Measurements from ENCODE around the gene LRP1B.
A peak's percentile ranks its signal among the peaks of the same experiment; 100 is the strongest.

The LRP1B gene

GRCh38 chr2:140862181-140862580, 1268.6 kb downstream of the LRP1B start:
- DNase-seq = no peak

GRCh38 chr2:140861666-140862065, 1269.2 kb downstream of the LRP1B start:
- no peak for DNase-seq

- no peak for DNase-seq
Observed at GRCh38 chr2:140855471-140855870, 1275.3 kb downstream of the LRP1B start.

- no peak for DNase-seq
Observed at GRCh38 chr2:140851258-140851981, 1279.4 kb downstream of the LRP1B start.

GRCh38 chr2:140843186-140843585, 1287.6 kb downstream of the LRP1B start:
- DNase-seq = no peak

GRCh38 chr2:140842110-140842509, 1288.7 kb downstream of the LRP1B start:
- no peak for DNase-seq

- no peak for DNase-seq
Observed at GRCh38 chr2:140841141-140841540, 1289.7 kb downstream of the LRP1B start.

- DNase-seq = no peak
Observed at GRCh38 chr2:140836826-140837225, 1294.0 kb downstream of the LRP1B start.

GRCh38 chr2:140835079-140835478, 1295.7 kb downstream of the LRP1B start:
- no peak for DNase-seq

GRCh38 chr2:140814141-140814540, 1316.7 kb downstream of the LRP1B start:
- no peak for DNase-seq

- no peak for DNase-seq
Observed at GRCh38 chr2:140808820-140809219, 1322.0 kb downstream of the LRP1B start.

GRCh38 chr2:140808211-140808610, 1322.6 kb downstream of the LRP1B start:
- DNase-seq = no peak

- DNase-seq = no peak
Observed at GRCh38 chr2:140804700-140805260, 1326.0 kb downstream of the LRP1B start.

GRCh38 chr2:140801311-140801710, 1329.5 kb downstream of the LRP1B start:
- DNase-seq = no peak

GRCh38 chr2:140797718-140798117, 1333.1 kb downstream of the LRP1B start:
- DNase-seq = no peak

GRCh38 chr2:140791802-140792201, 1339.0 kb downstream of the LRP1B start:
- no peak for DNase-seq

GRCh38 chr2:140786585-140786984, 1344.2 kb downstream of the LRP1B start:
- DNase-seq = peak; percentile 59

GRCh38 chr2:140775411-140775810, 1355.4 kb downstream of the LRP1B start:
- DNase-seq = no peak

- DNase-seq = no peak
Observed at GRCh38 chr2:140770645-140771044, 1360.2 kb downstream of the LRP1B start.

- DNase-seq = no peak
Observed at GRCh38 chr2:140761807-140762206, 1369.0 kb downstream of the LRP1B start.

GRCh38 chr2:140759426-140760156, 1371.2 kb downstream of the LRP1B start:
- DNase-seq = no peak

GRCh38 chr2:140747665-140748064, 1383.2 kb downstream of the LRP1B start:
- no peak for DNase-seq

- DNase-seq = no peak
Observed at GRCh38 chr2:140747090-140747489, 1383.7 kb downstream of the LRP1B start.

- no peak for DNase-seq
Observed at GRCh38 chr2:140744379-140744778, 1386.4 kb downstream of the LRP1B start.

Data from NCI-H1436 (cell line).